ENCODE data around the gene GSK3B. TPM values are rescaled to one million over a fixed set of nuclear protein-coding genes. Genes with fewer than 3 reads are reported as not detected.
"Not testable (repeated sequence)": the region's sequence is repeated elsewhere in the genome, so short reads cannot be mapped to it uniquely, and the experiment has no call there.

GSK3B gene
- total and polyA plus RNA-seq, 2 experiments from 2014 or later = 19.7 to 43.1 TPM

DNA sequence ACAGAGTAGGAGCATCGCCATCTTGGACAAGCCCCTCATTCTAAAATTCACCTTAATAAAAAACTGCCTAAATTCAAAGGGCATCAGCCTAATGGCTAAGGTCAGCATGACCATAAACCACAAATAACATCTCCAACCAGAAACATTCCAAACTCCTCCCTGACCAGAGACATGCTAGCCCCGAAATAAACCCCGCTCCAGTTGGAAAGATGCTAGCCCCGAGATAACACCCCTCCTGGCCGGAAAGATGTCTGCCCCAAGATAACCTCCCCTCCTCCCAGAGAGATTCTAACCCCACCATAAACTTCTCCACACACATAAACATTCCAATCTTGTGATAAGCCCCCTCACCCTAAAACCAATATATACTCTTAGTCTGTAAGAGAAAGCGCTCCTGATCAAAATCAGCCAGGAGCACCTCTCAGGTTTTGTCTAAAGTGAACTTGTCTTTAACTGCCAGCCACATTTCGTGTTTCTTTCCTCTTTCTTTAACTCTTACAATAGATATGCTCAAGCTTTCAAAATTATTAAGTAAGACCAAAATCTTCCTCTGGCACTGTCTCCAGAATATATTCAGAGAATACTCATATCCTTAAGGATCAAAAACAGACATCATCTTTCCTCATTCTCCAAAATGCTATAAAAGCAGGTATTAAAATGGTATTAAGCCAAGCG, 104.1 kb downstream of the GSK3B start:
- peaks cover 36% of the 10 kb centered on the region for H4K20me1 ChIP-seq (ENCODE audit: insufficient read depth)
- DNase-seq = no peak
- no peaks in the 10 kb centered on the region for H3K36me3 ChIP-seq (ENCODE audit: low read depth)
- no peak overlapping the region for H2AFZ ChIP-seq
- TF ChIP-seq EZH2phosphoT487 (IDR thresholded peaks at IDR 0.05; ENCODE audit: insufficient read depth, low read depth) = no peak
- peaks cover 100% of the 10 kb centered on the region for H3K79me2 ChIP-seq (ENCODE audit: insufficient read depth)
- no peak overlapping the region for H3K4me2 ChIP-seq (ENCODE audit: unreplicated experiment)
- H3K27me3 ChIP-seq (replicated peaks; ENCODE audit: insufficient read depth) = no peaks in the 10 kb centered on the region
- no peak overlapping the region for H3K9ac ChIP-seq
- H3K9me3 ChIP-seq (ENCODE audit: low read depth) = no peaks in the 10 kb centered on the region
- no peaks in the 10 kb centered on the region for H3F3A ChIP-seq (ENCODE audit: insufficient read depth)
- H3K4me1 ChIP-seq (ENCODE audit: insufficient read depth) = peaks cover 12% of the 10 kb centered on the region
- no peaks in the 10 kb centered on the region for H3K9me2 ChIP-seq (ENCODE audit: insufficient read depth)
- 94% methylated on average over 8 of the region's 8 CpGs for WGBS, 2 experiments (ENCODE audit: low coverage in 1 of 2, low lambda C conversion rate in 2 of 2, missing lambda C conversion rate in 2 of 2)
- no peak overlapping the region for H3K27ac ChIP-seq
- in situ Hi-C loops (cut with MboI) = no loop called here
- H3K4me3 ChIP-seq = no peak overlapping the region

DNA sequence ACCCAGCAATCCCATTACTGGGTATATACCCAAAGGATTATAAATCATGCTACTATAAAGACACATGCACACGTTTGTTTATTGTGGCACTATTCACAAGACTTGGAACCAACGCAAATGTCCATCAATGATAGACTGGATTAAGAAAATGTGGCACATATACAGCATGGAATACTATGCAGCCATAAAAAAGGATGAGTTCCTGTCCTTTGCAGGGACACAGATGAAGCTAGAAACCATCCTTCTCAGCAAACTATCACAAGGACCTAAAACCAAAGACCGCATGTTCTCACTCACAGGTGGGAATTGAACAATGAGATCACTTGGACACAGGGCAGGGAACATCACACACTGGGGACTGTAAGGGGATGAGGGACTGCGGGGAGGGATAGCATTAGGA, 107.4 kb downstream of the GSK3B start:
- H3F3A ChIP-seq (ENCODE audit: insufficient read depth); H2AFZ ChIP-seq; H3K27ac ChIP-seq; in situ Hi-C loops (cut with MboI); H3K4me3 ChIP-seq; DNase-seq; H3K9me3 ChIP-seq (ENCODE audit: low read depth); H3K9me2 ChIP-seq (ENCODE audit: insufficient read depth); H3K36me3 ChIP-seq (ENCODE audit: low read depth); H3K27me3 ChIP-seq (replicated peaks; ENCODE audit: insufficient read depth); H3K9ac ChIP-seq; H3K4me2 ChIP-seq (ENCODE audit: unreplicated experiment): not testable (repeated sequence)
- 97 to 100% methylated on average over 4 of the region's 4 CpGs for WGBS, 2 experiments (ENCODE audit: low coverage in 1 of 2, low lambda C conversion rate in 2 of 2, missing lambda C conversion rate in 2 of 2)
- Histone ChIP-seq H4K20me1 (ENCODE audit: insufficient read depth) (peaks cover 53% of the 10 kb centered on the region), H3K79me2 (ENCODE audit: insufficient read depth) (peaks cover 100% of the 10 kb centered on the region), H3K4me1 (ENCODE audit: insufficient read depth) (peaks cover 12% of the 10 kb centered on the region)

- no peak for TF ChIP-seq EZH2 (IDR thresholded peaks at IDR 0.05; ENCODE audit: insufficient read depth, poor library complexity, severe bottlenecking)
- no peak for TF ChIP-seq EZH2phosphoT487 (IDR thresholded peaks at IDR 0.05; ENCODE audit: insufficient read depth, low read depth)
- DNase-seq = no peak
- Histone ChIP-seq H3K36me3 (ENCODE audit: low read depth) (no peaks in the 10 kb centered on the region), H3K9me2 (ENCODE audit: insufficient read depth) (no peaks in the 10 kb centered on the region), H3K79me2 (ENCODE audit: insufficient read depth) (peaks cover 100% of the 10 kb centered on the region), H3K27ac (no peak overlapping the region), H3K4me1 (ENCODE audit: insufficient read depth) (no peaks in the 10 kb centered on the region), H3F3A (ENCODE audit: insufficient read depth) (no peaks in the 10 kb centered on the region), H4K20me1 (ENCODE audit: insufficient read depth) (peaks cover 42% of the 10 kb centered on the region), H3K9me3 (ENCODE audit: low read depth) (no peaks in the 10 kb centered on the region), H3K9ac (no peak overlapping the region), H3K27me3 (replicated peaks; ENCODE audit: insufficient read depth) (no peaks in the 10 kb centered on the region), H3K4me2 (ENCODE audit: unreplicated experiment) (no peak overlapping the region), H3K4me3 (no peak overlapping the region), H2AFZ (no peak overlapping the region)
- WGBS, 2 experiments (ENCODE audit: low coverage in 1 of 2, low lambda C conversion rate in 2 of 2, missing lambda C conversion rate in 2 of 2) = 96 to 97% methylated on average over 14 of the region's 14 CpGs
- in situ Hi-C loops (cut with MboI) = no loop called here
Observed at GRCh38 chr3:119981386-119981785, 112.9 kb downstream of the GSK3B start.

- Histone ChIP-seq H3K27ac (no peak overlapping the region), H3K9me3 (ENCODE audit: low read depth) (no peaks in the 10 kb centered on the region), H3F3A (ENCODE audit: insufficient read depth) (no peaks in the 10 kb centered on the region), H3K4me2 (ENCODE audit: unreplicated experiment) (no peak overlapping the region), H3K79me2 (ENCODE audit: insufficient read depth) (peaks cover 100% of the 10 kb centered on the region), H3K4me1 (ENCODE audit: insufficient read depth) (no peaks in the 10 kb centered on the region), H4K20me1 (ENCODE audit: insufficient read depth) (peaks cover 27% of the 10 kb centered on the region), H3K36me3 (ENCODE audit: low read depth) (no peaks in the 10 kb centered on the region), H3K9ac (no peak overlapping the region), H2AFZ (no peak overlapping the region), H3K4me3 (no peak overlapping the region), H3K27me3 (replicated peaks; ENCODE audit: insufficient read depth) (no peaks in the 10 kb centered on the region), H3K9me2 (ENCODE audit: insufficient read depth) (no peaks in the 10 kb centered on the region)
- TF ChIP-seq EZH2phosphoT487 (IDR thresholded peaks at IDR 0.05; ENCODE audit: insufficient read depth, low read depth) (no peak), EZH2 (IDR thresholded peaks at IDR 0.05; ENCODE audit: insufficient read depth, poor library complexity, severe bottlenecking) (no peak)
- 69 to 77% methylated on average over 11 of the region's 11 CpGs for WGBS, 2 experiments (ENCODE audit: low coverage in 1 of 2, low lambda C conversion rate in 2 of 2, missing lambda C conversion rate in 2 of 2)
- in situ Hi-C loops (cut with MboI) = no loop called here
- DNase-seq = no peak
Observed at GRCh38 chr3:119978554-119979208, 115.6 kb downstream of the GSK3B start.
